SU-DHL-6 (cell line): Measurements from ENCODE around the gene LRP1.

Experiments
- EZH2phosphoT487 ChIP-seq: fragments of 200-600 bp; sonication (generic), shearing (Covaris generic); conservative IDR thresholded peaks from 2 replicates; pipeline ENCODE4 v1.6.1; 2018; ENCODE audit warnings: mild to moderate bottlenecking, antibody characterized with exemption, low read length, moderate library complexity, mixed read lengths
- TF ChIP-seq, protein P1 (sequence below): fragments of 200-600 bp; sonication (generic); IDR thresholded peaks from one replicate; pipeline ENCODE4 v1.5.1; 2017; ENCODE audit warnings: antibody characterized with exemption, mild to moderate bottlenecking, low read length, moderate library complexity; ENCODE audit not compliant: insufficient read depth, poor library complexity, severe bottlenecking

DNA sequence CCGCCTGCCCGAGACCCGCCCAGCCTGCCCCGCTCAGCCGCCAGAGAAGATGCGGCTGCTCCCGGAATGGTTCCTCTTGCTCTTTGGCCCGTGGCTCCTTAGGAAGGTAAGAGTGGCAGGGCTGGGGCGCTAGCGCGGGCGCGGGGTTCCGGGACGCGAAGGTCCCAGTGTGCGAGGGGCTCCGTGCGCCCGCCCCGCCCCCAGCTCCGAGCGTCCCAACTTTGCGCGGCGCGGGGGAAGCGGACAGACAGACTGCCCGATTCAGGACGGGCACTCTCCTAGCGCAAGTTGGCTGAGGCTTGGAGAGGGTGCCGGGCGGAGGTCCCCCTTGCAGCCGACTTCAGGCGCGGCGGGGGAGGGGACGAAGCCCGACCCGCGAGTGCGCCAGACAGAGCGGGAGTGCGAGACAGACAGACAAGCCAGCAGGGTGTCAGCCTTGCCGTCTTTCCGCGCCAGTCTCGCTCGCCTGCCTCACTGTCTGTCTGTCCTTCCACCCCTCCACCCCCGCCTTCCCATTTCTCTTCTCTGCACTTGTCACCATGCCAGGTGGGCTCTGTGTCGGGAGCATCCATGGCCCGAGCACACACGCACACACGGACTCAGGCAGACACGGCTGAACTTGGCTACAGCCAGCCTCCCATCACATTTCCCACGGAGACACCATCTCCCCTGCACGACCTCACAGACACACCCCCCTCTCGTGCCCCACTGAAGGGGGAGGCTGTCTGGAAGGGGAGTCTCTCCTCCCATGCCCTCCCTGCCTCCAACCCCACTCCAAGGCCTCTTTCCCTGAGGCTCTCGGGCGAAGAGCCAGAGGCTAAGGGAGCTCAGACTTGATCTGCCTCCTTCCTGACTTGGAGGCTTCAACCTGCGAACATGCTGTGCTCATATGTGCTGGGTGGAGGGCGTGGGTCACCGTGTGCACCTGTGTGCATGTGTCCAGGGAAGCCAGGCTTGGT, 88.9 kb downstream of the LRP1 start:
- TF ChIP-seq, protein P1, sequence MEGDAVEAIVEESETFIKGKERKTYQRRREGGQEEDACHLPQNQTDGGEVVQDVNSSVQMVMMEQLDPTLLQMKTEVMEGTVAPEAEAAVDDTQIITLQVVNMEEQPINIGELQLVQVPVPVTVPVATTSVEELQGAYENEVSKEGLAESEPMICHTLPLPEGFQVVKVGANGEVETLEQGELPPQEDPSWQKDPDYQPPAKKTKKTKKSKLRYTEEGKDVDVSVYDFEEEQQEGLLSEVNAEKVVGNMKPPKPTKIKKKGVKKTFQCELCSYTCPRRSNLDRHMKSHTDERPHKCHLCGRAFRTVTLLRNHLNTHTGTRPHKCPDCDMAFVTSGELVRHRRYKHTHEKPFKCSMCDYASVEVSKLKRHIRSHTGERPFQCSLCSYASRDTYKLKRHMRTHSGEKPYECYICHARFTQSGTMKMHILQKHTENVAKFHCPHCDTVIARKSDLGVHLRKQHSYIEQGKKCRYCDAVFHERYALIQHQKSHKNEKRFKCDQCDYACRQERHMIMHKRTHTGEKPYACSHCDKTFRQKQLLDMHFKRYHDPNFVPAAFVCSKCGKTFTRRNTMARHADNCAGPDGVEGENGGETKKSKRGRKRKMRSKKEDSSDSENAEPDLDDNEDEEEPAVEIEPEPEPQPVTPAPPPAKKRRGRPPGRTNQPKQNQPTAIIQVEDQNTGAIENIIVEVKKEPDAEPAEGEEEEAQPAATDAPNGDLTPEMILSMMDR, result no peak
- no peak for TF ChIP-seq EZH2phosphoT487
